GM12878 (cell line): ENCODE measurements around the gene MT1E.

Experiments
- BHLHE40 ChIP-seq, 2 experiments: fragments of 450-650 bp in 1 of 2; IDR thresholded peaks; 2 replicates each; pipeline ENCODE4 v1.6.1; 2011 to 2017; ENCODE audit warnings: low read depth in 2 of 2, borderline replicate concordance in 1 of 2, improper control_type of control experiment in 1 of 2, low read length in 1 of 2, mild to moderate bottlenecking in 1 of 2
- CREM ChIP-seq: IDR thresholded peaks from 2 replicates; pipeline ENCODE4 v1.6.1; 2014; ENCODE audit warnings: antibody characterized with exemption, low read depth
- CTCF ChIP-seq, 3 experiments: IDR thresholded peaks in 2 of 3; conservative IDR thresholded peaks in 1 of 3; 2 replicates each; pipeline ENCODE4 v1.5.1; 2011; ENCODE audit warnings: low read depth in 3 of 3, low read length in 3 of 3, mild to moderate bottlenecking in 3 of 3, control low read depth in 2 of 3, moderate library complexity in 2 of 3, inconsistent platforms in 1 of 3, mixed read lengths in 1 of 3; ENCODE audit not compliant: control insufficient read depth in 2 of 3, insufficient read depth in 1 of 3; ENCODE audit errors: extremely low read depth in 1 of 3
- IRF3 ChIP-seq: fragments of 450-650 bp; IDR thresholded peaks from 2 replicates; pipeline ENCODE4 v1.6.1; 2014; ENCODE audit warnings: mild to moderate bottlenecking
- MAX ChIP-seq: IDR thresholded peaks from 2 replicates; pipeline ENCODE4 v1.6.1; 2012; ENCODE audit warnings: low read depth, low read length, improper control_type of control experiment
- NFIC ChIP-seq: IDR thresholded peaks from 2 replicates; pipeline ENCODE4 v1.6.1; 2012; ENCODE audit warnings: low read depth, mild to moderate bottlenecking, inconsistent platforms, low read length, moderate library complexity
- NKRF ChIP-seq: fragments of 450-650 bp; conservative IDR thresholded peaks from 2 replicates; pipeline ENCODE4 v1.6.1; 2017; ENCODE audit warnings: mild to moderate bottlenecking, moderate library complexity
- NR2F1 ChIP-seq: fragments of 450-650 bp; conservative IDR thresholded peaks from 2 replicates; pipeline ENCODE4 v1.6.1; 2017; ENCODE audit warnings: mild to moderate bottlenecking
- PRDM15 ChIP-seq: fragments of 450-650 bp; formaldehyde crosslinking; IDR thresholded peaks from 2 replicates; pipeline ENCODE4 v1.4.0; 2020; ENCODE audit warnings: mild to moderate bottlenecking, moderate library complexity
- SIN3A ChIP-seq: IDR thresholded peaks from 2 replicates; pipeline ENCODE4 v1.6.1; 2012; ENCODE audit warnings: low read depth, low read length, improper control_type of control experiment
- ZNF622 ChIP-seq: fragments of 450-650 bp; IDR thresholded peaks from 2 replicates; pipeline ENCODE4 v1.6.1; 2017; ENCODE audit warnings: mild to moderate bottlenecking, inconsistent platforms

- TF ChIP-seq CREM = no peak
- no peak for TF ChIP-seq IRF3
- TF ChIP-seq CTCF (IDR thresholded peaks at IDR 0.05 in 2 of 3, conservative IDR thresholded peaks at IDR 0.05 in 1 of 3; ENCODE audit: control insufficient read depth in 2 of 3, extremely low read depth in 1 of 3, insufficient read depth in 1 of 3, low read depth in 3 of 3, low read length in 3 of 3) = no peak
- TF ChIP-seq MAX = no peak
- TF ChIP-seq ZNF622 = no peak
- no peak for TF ChIP-seq SIN3A
- TF ChIP-seq NFIC = no peak
- TF ChIP-seq BHLHE40 (IDR thresholded peaks at IDR 0.05; ENCODE audit: borderline replicate concordance in 1 of 2, low read depth in 2 of 2, low read length in 1 of 2) = 0 out of 4 replicates have a peak, but pooled peaks of 1 of the 2 experiments have one; percentile 26
- TF ChIP-seq PRDM15 (CRISPR knock-in tag) = no peak
- no peak for TF ChIP-seq NKRF
- no peak for TF ChIP-seq NR2F1
Observed at GRCh38 chr16:56675685-56676210, 50.2 kb downstream of the MT1E start.
